ENCODE data around the gene LTBP3.

GRCh38 chr11:65548395-65548794, 9.8 kb downstream of the LTBP3 start:
- no peak for TF ChIP-seq JUND (IDR thresholded peaks at IDR 0.05)
- TF ChIP-seq RXRA (IDR thresholded peaks at IDR 0.05), result no peak
- TF ChIP-seq CTCF (IDR thresholded peaks at IDR 0.05; ENCODE audit: low read depth, low read length, missing input control), result no peak
- TF ChIP-seq REST (IDR thresholded peaks at IDR 0.05), result no peak
- no peak for TF ChIP-seq SP1 (IDR thresholded peaks at IDR 0.05)
- TF ChIP-seq HNF4G (IDR thresholded peaks at IDR 0.05), result no peak
- no peak for TF ChIP-seq RAD21 (IDR thresholded peaks at IDR 0.05)
- no peak for TF ChIP-seq YY1 (IDR thresholded peaks at IDR 0.05)
- no peak for TF ChIP-seq ZBTB33 (IDR thresholded peaks at IDR 0.05)
- TF ChIP-seq ATF3 (IDR thresholded peaks at IDR 0.05), result no peak
- TF ChIP-seq GABPA (IDR thresholded peaks at IDR 0.05 in 1 of 2, conservative IDR thresholded peaks at IDR 0.05 in 1 of 2), result no peak
- no peak for TF ChIP-seq TAF1 (conservative IDR thresholded peaks at IDR 0.05)
- TF ChIP-seq MAX (IDR thresholded peaks at IDR 0.05), result no peak

Data from liver (tissue), 3 donors.